Rectal smooth muscle tissue (tissue), 1 donor: Measurements from ENCODE around the gene LAP3.

Source experiments
- H3K27ac ChIP-seq: one replicate; pipeline ENCODE4 v1.7.0; 2013; ENCODE audit warnings: low read depth, low read length, inconsistent platforms
- H3K27me3 ChIP-seq: one replicate; pipeline ENCODE4 v1.7.0; 2013; ENCODE audit warnings: low read length; ENCODE audit not compliant: control insufficient read depth, insufficient read depth
- H3K36me3 ChIP-seq: one replicate; pipeline ENCODE4 v1.7.0; 2013; ENCODE audit warnings: low read length; ENCODE audit not compliant: control insufficient read depth, insufficient read depth
- H3K4me1 ChIP-seq: one replicate; pipeline ENCODE4 v1.7.0; 2013; ENCODE audit warnings: low read length; ENCODE audit not compliant: control insufficient read depth, insufficient read depth
- H3K4me3 ChIP-seq: one replicate; pipeline ENCODE4 v1.7.0; 2013; ENCODE audit warnings: low read length
- H3K9ac ChIP-seq: one replicate; pipeline ENCODE4 v1.7.0; 2013; ENCODE audit warnings: low read length

Gene LAP3

GRCh38 chr4:17550549-17550948 lies 26.4 kb upstream of the LAP3 start:
- Histone ChIP-seq H3K36me3 (no peaks in the 10 kb centered on the region), H3K4me3 (no peak overlapping the region), H3K9ac (no peak overlapping the region), H3K27me3 (no peaks in the 10 kb centered on the region), H3K4me1 (no peaks in the 10 kb centered on the region), H3K27ac (no peak overlapping the region)

GRCh38 chr4:17552427-17552826 lies 24.6 kb upstream of the LAP3 start:
- H3K27ac ChIP-seq = no peak overlapping the region
- H3K36me3 ChIP-seq = no peaks in the 10 kb centered on the region
- no peaks in the 10 kb centered on the region for H3K4me1 ChIP-seq
- no peaks in the 10 kb centered on the region for H3K27me3 ChIP-seq
- no peak overlapping the region for H3K9ac ChIP-seq
- no peak overlapping the region for H3K4me3 ChIP-seq

- Histone ChIP-seq H3K27me3 (no peaks in the 10 kb centered on the region), H3K27ac (no peak overlapping the region), H3K4me1 (no peaks in the 10 kb centered on the region), H3K36me3 (no peaks in the 10 kb centered on the region), H3K9ac (no peak overlapping the region), H3K4me3 (no peak overlapping the region)
Measured at GRCh38 chr4:17554568-17554967, 22.4 kb upstream of the LAP3 start.

GRCh38 chr4:17556498-17556897 lies 20.5 kb upstream of the LAP3 start:
- Histone ChIP-seq H3K27ac (no peak overlapping the region), H3K4me1 (no peaks in the 10 kb centered on the region), H3K36me3 (no peaks in the 10 kb centered on the region), H3K4me3 (no peak overlapping the region), H3K9ac (no peak overlapping the region), H3K27me3 (no peaks in the 10 kb centered on the region)

- Histone ChIP-seq H3K27me3 (no peaks in the 10 kb centered on the region), H3K27ac (no peak overlapping the region), H3K4me3 (no peak overlapping the region), H3K4me1 (no peaks in the 10 kb centered on the region), H3K9ac (no peak overlapping the region), H3K36me3 (no peaks in the 10 kb centered on the region)
Measured at GRCh38 chr4:17557880-17558279, 19.1 kb upstream of the LAP3 start.

- no peaks in the 10 kb centered on the region for H3K4me1 ChIP-seq
- H3K36me3 ChIP-seq = no peaks in the 10 kb centered on the region
- H3K27ac ChIP-seq = no peak overlapping the region
- no peak overlapping the region for H3K9ac ChIP-seq
- H3K4me3 ChIP-seq = no peak overlapping the region
- H3K27me3 ChIP-seq = no peaks in the 10 kb centered on the region
Measured at GRCh38 chr4:17558941-17559708, 17.9 kb upstream of the LAP3 start.

GRCh38 chr4:17559709-17560048 lies 17.3 kb upstream of the LAP3 start:
- Histone ChIP-seq H3K27ac (no peak overlapping the region), H3K9ac (no peak overlapping the region)

GRCh38 chr4:17560065-17560673 lies 16.8 kb upstream of the LAP3 start:
- H3K9ac ChIP-seq = no peak overlapping the region
- H3K27ac ChIP-seq = no peak overlapping the region
- no peaks in the 10 kb centered on the region for H3K36me3 ChIP-seq
- no peaks in the 10 kb centered on the region for H3K27me3 ChIP-seq
- no peaks in the 10 kb centered on the region for H3K4me1 ChIP-seq
- H3K4me3 ChIP-seq = no peak overlapping the region

More at GRCh38 chr4:17559709-17560048, 17.3 kb upstream of the LAP3 start:
- Histone ChIP-seq H3K4me1 (no peaks in the 10 kb centered on the region), H3K36me3 (no peaks in the 10 kb centered on the region), H3K4me3 (no peak overlapping the region), H3K27me3 (no peaks in the 10 kb centered on the region)

GRCh38 chr4:17561195-17561909 lies 15.6 kb upstream of the LAP3 start:
- Histone ChIP-seq H3K27me3 (no peaks in the 10 kb centered on the region), H3K4me1 (no peaks in the 10 kb centered on the region), H3K4me3 (no peak overlapping the region), H3K36me3 (no peaks in the 10 kb centered on the region), H3K27ac (no peak overlapping the region), H3K9ac (no peak overlapping the region)

- Histone ChIP-seq H3K27ac (no peak overlapping the region), H3K4me1 (no peaks in the 10 kb centered on the region), H3K9ac (no peak overlapping the region), H3K36me3 (no peaks in the 10 kb centered on the region), H3K4me3 (no peak overlapping the region), H3K27me3 (no peaks in the 10 kb centered on the region)
Measured at GRCh38 chr4:17562157-17562556, 14.8 kb upstream of the LAP3 start.

- H3K36me3 ChIP-seq = no peaks in the 10 kb centered on the region
- H3K4me3 ChIP-seq = no peak overlapping the region
- H3K27ac ChIP-seq = no peak overlapping the region
- no peaks in the 10 kb centered on the region for H3K4me1 ChIP-seq
- H3K27me3 ChIP-seq = no peaks in the 10 kb centered on the region
- H3K9ac ChIP-seq = no peak overlapping the region
Measured at GRCh38 chr4:17565846-17566245, 11.2 kb upstream of the LAP3 start.

- no peaks in the 10 kb centered on the region for H3K4me1 ChIP-seq
- no peak overlapping the region for H3K4me3 ChIP-seq
- H3K27me3 ChIP-seq = no peaks in the 10 kb centered on the region
- H3K9ac ChIP-seq = no peak overlapping the region
- no peaks in the 10 kb centered on the region for H3K36me3 ChIP-seq
- no peak overlapping the region for H3K27ac ChIP-seq
Measured at GRCh38 chr4:17567271-17567670, 9.7 kb upstream of the LAP3 start.
